Panc1 (cell line): ENCODE results near the gene SIGLECL1. TPM values are rescaled to one million over a fixed set of nuclear protein-coding genes. Genes with fewer than 3 reads are reported as not detected.

Source experiments
- ATAC-seq: fragments of 200-7000 bp; cut with Tn5 transposase; 2 replicates; pipeline ENCODE4 v1.9.1; 2020; ENCODE audit warnings: mild to moderate bottlenecking, moderate library complexity
- Bru-seq: library from RNA; stranded (reverse); fragments of 400-500 nt; gene quantifications from one replicate; lab custom pipeline; 2021; lab: Mats Ljungman, UMichigan
- BruChase-seq, 2 experiments: library from RNA; stranded (reverse); fragments of 400-500 nt; gene quantifications; one replicate each; lab custom pipeline; 2021; lab: Mats Ljungman, UMichigan
- BruUV-seq: library from RNA; stranded (reverse); fragments of 400-500 nt; replicated peaks from 2 replicates; lab custom pipeline; 2021; lab: Mats Ljungman, UMichigan
- CTCF ChIA-PET: fragments of 300-600 bp; sonication (Branson Sonifier 250); formaldehyde crosslinking; loops from one replicate; lab custom pipeline; 2022; ENCODE audit warnings: antibody characterized with exemption; lab: Charles Lee
- POLR2A ChIA-PET: fragments of 300-600 bp; sonication (Branson Sonifier 250); formaldehyde crosslinking; loops from one replicate; lab custom pipeline; 2022; ENCODE audit warnings: antibody characterized with exemption; lab: Charles Lee
- DNase-seq: peaks from one replicate; pipeline ENCODE4 v3.0.0-alpha.2; 2010; ENCODE audit warnings: low read depth, low spot score
- H3K27ac ChIP-seq: 2 replicates; pipeline ENCODE4 v1.5.1; 2011; ENCODE audit warnings: mild to moderate bottlenecking, low read length, inconsistent platforms
- H3K27me3 ChIP-seq: fragments of 200-500 bp; sonication (Bioruptor generic); 2 replicates; pipeline ENCODE4 v1.6.0; 2014; ENCODE audit warnings: low read length, inconsistent platforms; ENCODE audit not compliant: control insufficient read depth, insufficient read depth
- H3K36me3 ChIP-seq: fragments of 200-500 bp; sonication (Bioruptor generic); 2 replicates; pipeline ENCODE4 v1.5.1; 2014; ENCODE audit warnings: inconsistent platforms, mild to moderate bottlenecking, low read length, moderate library complexity; ENCODE audit not compliant: control insufficient read depth, insufficient read depth
- H3K4me1 ChIP-seq: 2 replicates; pipeline ENCODE4 v1.5.1; 2011; ENCODE audit warnings: inconsistent platforms, mild to moderate bottlenecking, low read length, moderate library complexity; ENCODE audit not compliant: control insufficient read depth, insufficient read depth
- H3K4me3 ChIP-seq, 2 experiments: 2 replicates each; pipeline ENCODE4 v1.5.1; 2011 to 2012; ENCODE audit warnings: low read depth in 2 of 2, low read length in 2 of 2, mild to moderate bottlenecking in 2 of 2, inconsistent platforms in 1 of 2, moderate library complexity in 1 of 2
- H3K9me3 ChIP-seq: fragments of 200-500 bp; sonication (Bioruptor generic); 2 replicates; pipeline ENCODE4 v1.5.1; 2014; ENCODE audit warnings: low read depth, mild to moderate bottlenecking, inconsistent platforms, low read length, moderate library complexity; ENCODE audit not compliant: control insufficient read depth, insufficient read depth
- POLR2AphosphoS5 ChIP-seq: IDR thresholded peaks from 2 replicates; pipeline ENCODE4 v1.6.1; 2012; ENCODE audit warnings: mild to moderate bottlenecking, low read depth, low read length, moderate library complexity
- SIN3A ChIP-seq: IDR thresholded peaks from 2 replicates; pipeline ENCODE4 v1.6.1; 2012; ENCODE audit warnings: low read depth, mild to moderate bottlenecking, low read length, moderate library complexity, borderline replicate concordance; ENCODE audit not compliant: insufficient read depth
- TCF7L2 ChIP-seq: IDR thresholded peaks from 2 replicates; pipeline ENCODE4 v1.6.1; 2011; ENCODE audit warnings: mild to moderate bottlenecking, low read depth, low read length, inconsistent platforms
- in situ Hi-C: cut with HindIII; loops from 2 replicates; pipeline ENCODE4 v1.10.0; 2016; ENCODE audit warnings: low sequenced_read_pairs, low pct_unique_long_range_greater_than_20kb
- intact Hi-C: fragments of 100-400 bp; cut with micrococcal nuclease; formaldehyde crosslinking; loops from one replicate; pipeline ENCODE4 v1.10.0; 2022; ENCODE audit not compliant: unreplicated experiment
- long read RNA-seq: library from polyadenylated mRNA; unstranded; transcript quantifications from one replicate; pipeline ENCODE4 v2.0.0, GENCODE V29; 2021; ENCODE audit not compliant: unreplicated experiment
- polyA plus RNA-seq: library from polyadenylated mRNA; unstranded; fragments of >200 nt; gene quantifications from one replicate; pipeline ENCODE4 v1.2.1, GENCODE V29; 2012; ENCODE audit warnings: missing spikeins; ENCODE audit not compliant: insufficient read length
- total RNA-seq: library from RNA; stranded (reverse); gene quantifications from one replicate; pipeline ENCODE4 v1.2.1, GENCODE V29; 2021; ENCODE audit not compliant: unreplicated experiment
- TF ChIP-seq, protein P1 (sequence below): fragments of 450-650 bp; IDR thresholded peaks from 2 replicates; pipeline ENCODE4 v1.5.1; 2017; ENCODE audit warnings: mild to moderate bottlenecking
- TF ChIP-seq, protein P2 (sequence below), 2 experiments: IDR thresholded peaks; 2 replicates each; pipeline ENCODE4 v1.6.1; 2011 to 2012; ENCODE audit warnings: low read depth in 2 of 2, control low read depth in 1 of 2, low read length in 1 of 2, mild to moderate bottlenecking in 1 of 2, moderate library complexity in 1 of 2; ENCODE audit not compliant: insufficient read depth in 1 of 2

Gene SIGLECL1
- total RNA-seq (not detected), Bru-seq, nascent RNA (not detected), BruChase-seq, experiment 1, labeled RNA remaining after a 2-hour chase (not detected), BruChase-seq, experiment 2, labeled RNA remaining after a 6-hour chase (not detected)
- polyA plus RNA-seq = not detected
- long read RNA-seq = 0 reads

DNA sequence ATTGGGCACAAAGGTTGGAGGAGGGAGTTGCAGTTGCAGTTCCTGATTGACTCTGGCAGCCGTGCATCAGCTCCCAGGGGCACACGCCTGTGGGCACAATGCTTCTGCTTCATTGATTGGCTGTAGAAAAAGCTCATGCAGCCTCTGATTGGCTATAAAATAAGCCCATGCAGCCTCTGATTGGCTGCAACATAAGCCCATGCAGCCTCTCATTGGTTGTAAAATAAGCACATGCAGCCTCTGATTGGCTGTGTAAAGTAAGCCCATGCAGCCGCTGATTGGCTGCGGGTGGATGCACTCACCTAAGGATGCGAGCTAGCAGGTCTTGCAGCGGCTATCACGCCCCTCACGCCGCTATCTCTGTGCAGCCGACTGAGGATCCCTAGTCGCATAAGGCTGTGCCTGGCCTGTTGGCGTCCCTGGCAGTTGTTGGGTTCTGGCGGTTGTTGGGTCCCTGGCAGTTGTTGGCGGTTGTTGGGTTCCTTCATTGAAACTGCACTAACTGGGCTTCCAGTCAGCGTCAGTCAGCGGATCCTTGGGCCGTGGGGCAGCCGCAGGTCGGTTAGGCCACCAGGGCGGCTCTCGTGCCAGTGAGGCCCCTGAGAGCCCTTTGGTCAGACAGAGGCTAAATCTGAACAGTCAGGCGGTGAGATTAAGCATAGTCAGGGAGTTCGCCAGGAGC is at the start of gene SIGLECL1:
Gene SIGLECL1, plus strand, starts transcription at position 295 of the 682 bp plus-strand sequence. CDS start 12,993 bp downstream, outside the sequence.
- Histone ChIP-seq H3K27ac (no peak within 1 kb of the TSS), H3K36me3 (no peaks in the 10 kb centered on the region), H3K4me3 (no peak within 1 kb of the TSS), H3K9me3 (no peaks in the 10 kb centered on the region), H3K4me1 (no peaks in the 10 kb centered on the region), H3K27me3 (no peaks in the 10 kb centered on the region; the same call in 1 of the 2 replicates)
- no TSS peak for BruUV-seq
- in situ Hi-C loops (no loop called here), intact Hi-C loops (no loop called here)
- no peak for ATAC-seq
- TF ChIP-seq SIN3A (no peak), TCF7L2 (no peak), POLR2AphosphoS5 (no peak)
- TF ChIP-seq, protein P1, sequence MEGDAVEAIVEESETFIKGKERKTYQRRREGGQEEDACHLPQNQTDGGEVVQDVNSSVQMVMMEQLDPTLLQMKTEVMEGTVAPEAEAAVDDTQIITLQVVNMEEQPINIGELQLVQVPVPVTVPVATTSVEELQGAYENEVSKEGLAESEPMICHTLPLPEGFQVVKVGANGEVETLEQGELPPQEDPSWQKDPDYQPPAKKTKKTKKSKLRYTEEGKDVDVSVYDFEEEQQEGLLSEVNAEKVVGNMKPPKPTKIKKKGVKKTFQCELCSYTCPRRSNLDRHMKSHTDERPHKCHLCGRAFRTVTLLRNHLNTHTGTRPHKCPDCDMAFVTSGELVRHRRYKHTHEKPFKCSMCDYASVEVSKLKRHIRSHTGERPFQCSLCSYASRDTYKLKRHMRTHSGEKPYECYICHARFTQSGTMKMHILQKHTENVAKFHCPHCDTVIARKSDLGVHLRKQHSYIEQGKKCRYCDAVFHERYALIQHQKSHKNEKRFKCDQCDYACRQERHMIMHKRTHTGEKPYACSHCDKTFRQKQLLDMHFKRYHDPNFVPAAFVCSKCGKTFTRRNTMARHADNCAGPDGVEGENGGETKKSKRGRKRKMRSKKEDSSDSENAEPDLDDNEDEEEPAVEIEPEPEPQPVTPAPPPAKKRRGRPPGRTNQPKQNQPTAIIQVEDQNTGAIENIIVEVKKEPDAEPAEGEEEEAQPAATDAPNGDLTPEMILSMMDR = no peak
- TF ChIP-seq, protein P2, sequence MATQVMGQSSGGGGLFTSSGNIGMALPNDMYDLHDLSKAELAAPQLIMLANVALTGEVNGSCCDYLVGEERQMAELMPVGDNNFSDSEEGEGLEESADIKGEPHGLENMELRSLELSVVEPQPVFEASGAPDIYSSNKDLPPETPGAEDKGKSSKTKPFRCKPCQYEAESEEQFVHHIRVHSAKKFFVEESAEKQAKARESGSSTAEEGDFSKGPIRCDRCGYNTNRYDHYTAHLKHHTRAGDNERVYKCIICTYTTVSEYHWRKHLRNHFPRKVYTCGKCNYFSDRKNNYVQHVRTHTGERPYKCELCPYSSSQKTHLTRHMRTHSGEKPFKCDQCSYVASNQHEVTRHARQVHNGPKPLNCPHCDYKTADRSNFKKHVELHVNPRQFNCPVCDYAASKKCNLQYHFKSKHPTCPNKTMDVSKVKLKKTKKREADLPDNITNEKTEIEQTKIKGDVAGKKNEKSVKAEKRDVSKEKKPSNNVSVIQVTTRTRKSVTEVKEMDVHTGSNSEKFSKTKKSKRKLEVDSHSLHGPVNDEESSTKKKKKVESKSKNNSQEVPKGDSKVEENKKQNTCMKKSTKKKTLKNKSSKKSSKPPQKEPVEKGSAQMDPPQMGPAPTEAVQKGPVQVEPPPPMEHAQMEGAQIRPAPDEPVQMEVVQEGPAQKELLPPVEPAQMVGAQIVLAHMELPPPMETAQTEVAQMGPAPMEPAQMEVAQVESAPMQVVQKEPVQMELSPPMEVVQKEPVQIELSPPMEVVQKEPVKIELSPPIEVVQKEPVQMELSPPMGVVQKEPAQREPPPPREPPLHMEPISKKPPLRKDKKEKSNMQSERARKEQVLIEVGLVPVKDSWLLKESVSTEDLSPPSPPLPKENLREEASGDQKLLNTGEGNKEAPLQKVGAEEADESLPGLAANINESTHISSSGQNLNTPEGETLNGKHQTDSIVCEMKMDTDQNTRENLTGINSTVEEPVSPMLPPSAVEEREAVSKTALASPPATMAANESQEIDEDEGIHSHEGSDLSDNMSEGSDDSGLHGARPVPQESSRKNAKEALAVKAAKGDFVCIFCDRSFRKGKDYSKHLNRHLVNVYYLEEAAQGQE (IDR thresholded peaks at IDR 0.05; ENCODE audit: insufficient read depth in 1 of 2, low read depth in 2 of 2, low read length in 1 of 2) = no peak
- DNase-seq = no peak
- POLR2A ChIA-PET = no interaction called here
- CTCF ChIA-PET = no interaction called here

DNA sequence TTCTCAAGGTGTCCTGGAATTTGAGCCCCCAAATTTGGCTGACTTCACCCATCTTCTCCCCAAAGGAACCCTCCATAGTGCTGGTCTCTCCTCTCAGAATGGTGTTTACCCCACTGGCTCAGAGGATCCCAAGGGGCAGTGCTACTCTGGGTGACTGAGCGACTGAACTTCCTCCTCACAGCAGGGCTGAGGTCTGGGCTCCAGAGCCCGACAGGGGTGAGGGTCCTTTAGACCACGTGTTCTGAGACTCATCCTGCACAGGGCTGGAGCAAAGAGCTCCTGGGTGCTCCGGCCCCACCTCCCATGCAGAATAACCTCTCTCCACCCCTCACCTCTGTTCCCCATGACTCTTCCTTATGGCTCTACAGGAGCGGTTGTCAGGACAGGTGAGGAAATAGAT is 49.2 kb upstream of the SIGLECL1 start:
- TF ChIP-seq POLR2AphosphoS5 = no peak
- no peak for TF ChIP-seq SIN3A
- TF ChIP-seq, protein P2 (IDR thresholded peaks at IDR 0.05; ENCODE audit: insufficient read depth in 1 of 2, low read depth in 2 of 2, low read length in 1 of 2) = no peak
- no peak for TF ChIP-seq TCF7L2
- TF ChIP-seq, protein P1 = no peak
- CTCF ChIA-PET = no interaction called here
- no TSS peak for BruUV-seq
- ATAC-seq (no peak), DNase-seq (no peak)
- Histone ChIP-seq H3K27ac (no peak overlapping the region), H3K9me3 (no peaks in the 10 kb centered on the region), H3K36me3 (no peaks in the 10 kb centered on the region), H3K27me3 (peaks cover 4% of the 10 kb centered on the region; the same call in 1 of the 2 replicates), H3K4me1 (no peaks in the 10 kb centered on the region), H3K4me3 (no peak overlapping the region)
- POLR2A ChIA-PET = no interaction called here
- in situ Hi-C loops (no loop called here), intact Hi-C loops (no loop called here)
